Tibial artery (tissue), 4 donors: ENCODE measurements around the gene SLC24A3.

Experiments
- DNase-seq, 2 donors: peaks; one replicate each; pipeline ENCODE4 v3.0.0-alpha.2; 2019
- H3K27ac ChIP-seq, 2 donors: fragments of 200-600 bp; sonication (generic) in 1 of 2; 1 replicate in 1 of 2; 2 replicates in 1 of 2; pipeline ENCODE4 v1.5.1; 2018 to 2019; ENCODE audit warnings: mild to moderate bottlenecking in 1 of 2
- H3K27me3 ChIP-seq, 2 donors: fragments of 200-600 bp; sonication (generic) in 1 of 2; one replicate each; pipeline versions ENCODE4 v1.5.1 to v1.6.0; 2016 to 2019
- H3K36me3 ChIP-seq, 3 donors: fragments of 200-600 bp; sonication (generic) in 2 of 3; one replicate each; pipeline ENCODE4 v1.5.1; 2016 to 2019; ENCODE audit warnings: mild to moderate bottlenecking in 2 of 3
- H3K4me1 ChIP-seq, 4 donors: fragments of 200-600 bp; sonication (generic) in 2 of 4; 1 replicate in 3 of 4; 2 replicates in 1 of 4; pipeline ENCODE4 v1.5.1; 2016 to 2019
- H3K4me3 ChIP-seq, 2 donors: fragments of 200-600 bp; sonication (generic) in 1 of 2; 1 replicate in 1 of 2; 2 replicates in 1 of 2; pipeline ENCODE4 v1.5.1; 2018 to 2019; ENCODE audit warnings: mild to moderate bottlenecking in 2 of 2
- H3K9me3 ChIP-seq, 3 donors: fragments of 200-600 bp; sonication (generic) in 1 of 3; one replicate each; pipeline ENCODE4 v1.5.1; 2016 to 2019
- CTCF ChIP-seq, 2 experiments: fragments of 200-600 bp in 1 of 2; fragments of 450-650 bp in 1 of 2; IDR thresholded peaks; one replicate each; pipeline ENCODE4 v1.5.1; 2017 to 2019; ENCODE audit warnings: antibody characterized with exemption in 2 of 2, mild to moderate bottlenecking in 1 of 2, moderate library complexity in 1 of 2
- intact Hi-C: fragments of 100-400 bp; cut with DNase I; formaldehyde crosslinking; loops from one replicate; pipeline ENCODE4 v1.15.0; 2023; ENCODE audit warnings: low total_unique reads

The SLC24A3 gene

GRCh38 chr20:19251506-19251905, 39.1 kb downstream of the SLC24A3 start:
- no peaks in the 10 kb centered on the region for H3K36me3 ChIP-seq
- H3K27ac ChIP-seq: no peak overlapping the region
- H3K27me3 ChIP-seq: no peaks in the 10 kb centered on the region
- no peak for TF ChIP-seq CTCF (IDR thresholded peaks at IDR 0.05)
- no peak for DNase-seq
- intact Hi-C loops: no loop called here
- H3K9me3 ChIP-seq: no peaks in the 10 kb centered on the region
- H3K4me3 ChIP-seq: no peak overlapping the region
- peaks cover 0 to 41% (median 11%) of the 10 kb centered on the region in 4 donors for H3K4me1 ChIP-seq

GRCh38 chr20:19251958-19252357, 39.5 kb downstream of the SLC24A3 start:
- Histone ChIP-seq H3K27me3 (no peaks in the 10 kb centered on the region), H3K9me3 (no peaks in the 10 kb centered on the region), H3K4me1 (peaks cover 0 to 46% (median 11%) of the 10 kb centered on the region in 4 donors), H3K36me3 (no peaks in the 10 kb centered on the region), H3K4me3 (no peak overlapping the region), H3K27ac (no peak overlapping the region)
- no peak for TF ChIP-seq CTCF (IDR thresholded peaks at IDR 0.05)
- no peak for DNase-seq
- intact Hi-C loops: no loop called here

GRCh38 chr20:19252451-19253120, 40.1 kb downstream of the SLC24A3 start:
- peak in 1 of 2 donors; percentile 41 for DNase-seq
- Histone ChIP-seq H3K9me3 (no peaks in the 10 kb centered on the region), H3K27me3 (no peaks in the 10 kb centered on the region), H3K4me3 (no peak overlapping the region), H3K4me1 (peaks cover 0 to 50% (median 11%) of the 10 kb centered on the region in 4 donors), H3K36me3 (no peaks in the 10 kb centered on the region), H3K27ac (no peak overlapping the region)
- intact Hi-C loops: no loop called here
- no peak for TF ChIP-seq CTCF (IDR thresholded peaks at IDR 0.05)

GRCh38 chr20:19253316-19253715, 40.9 kb downstream of the SLC24A3 start:
- intact Hi-C loops: no loop called here
- DNase-seq: no peak
- no peaks in the 10 kb centered on the region for H3K9me3 ChIP-seq
- no peak overlapping the region for H3K4me3 ChIP-seq
- H3K36me3 ChIP-seq: no peaks in the 10 kb centered on the region
- no peaks in the 10 kb centered on the region for H3K27me3 ChIP-seq
- peaks cover 0 to 50% (median 11%) of the 10 kb centered on the region in 4 donors for H3K4me1 ChIP-seq
- no peak for TF ChIP-seq CTCF (IDR thresholded peaks at IDR 0.05)
- no peak overlapping the region for H3K27ac ChIP-seq

GRCh38 chr20:19253916-19254820, 41.7 kb downstream of the SLC24A3 start:
- Histone ChIP-seq H3K9me3 (no peaks in the 10 kb centered on the region), H3K4me1 (peaks cover 0 to 50% (median 11%) of the 10 kb centered on the region in 4 donors), H3K36me3 (no peaks in the 10 kb centered on the region), H3K4me3 (no peak overlapping the region), H3K27ac (no peak overlapping the region), H3K27me3 (no peaks in the 10 kb centered on the region)
- TF ChIP-seq CTCF (IDR thresholded peaks at IDR 0.05): no peak
- no peak for DNase-seq
- intact Hi-C loops: no loop called here
